Fibroblast of villous mesenchyme (primary cell): Measurements from ENCODE around the gene MTR. TPM values are rescaled to one million over a fixed set of nuclear protein-coding genes. Genes with fewer than 3 reads are reported as not detected.

Experiments
- DNase-seq: peaks from one replicate; pipeline ENCODE4 v3.0.0-alpha.2; 2010; ENCODE audit warnings: low read depth
- H3K4me3 ChIP-seq: 2 replicates; pipeline ENCODE4 v1.5.1; 2011; ENCODE audit warnings: low read depth, mild to moderate bottlenecking, low read length
- total RNA-seq: library from RNA; depleted of rRNA; stranded (reverse); fragments of >200 nt; gene quantifications from 2 replicates; pipeline ENCODE4 v1.2.3, GENCODE V29; 2012
- TF ChIP-seq, protein P1 (sequence below): IDR thresholded peaks from 2 replicates; pipeline ENCODE4 v1.5.1; 2012; ENCODE audit warnings: low read depth, mild to moderate bottlenecking, low read length; ENCODE audit not compliant: insufficient read depth

Gene MTR
- total RNA-seq, 1 donor, result 34.5 TPM

DNA sequence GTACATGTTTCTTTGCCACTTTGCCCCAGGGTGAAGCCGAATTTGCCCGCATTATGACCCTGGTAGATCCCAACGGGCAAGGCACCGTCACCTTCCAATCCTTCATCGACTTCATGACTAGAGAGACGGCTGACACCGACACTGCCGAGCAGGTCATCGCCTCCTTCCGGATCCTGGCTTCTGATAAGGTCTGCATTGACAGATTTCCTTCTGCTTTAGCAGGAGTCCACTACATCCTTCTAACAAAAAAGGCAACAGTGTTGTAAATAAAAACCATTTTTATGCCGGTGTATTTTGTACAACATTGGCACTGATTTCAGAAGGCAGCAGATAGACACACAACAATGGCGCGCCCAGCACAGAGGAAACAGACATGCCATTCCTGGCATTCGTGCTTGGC lies 34.1 kb upstream of the MTR start:
- TF ChIP-seq, protein P1, sequence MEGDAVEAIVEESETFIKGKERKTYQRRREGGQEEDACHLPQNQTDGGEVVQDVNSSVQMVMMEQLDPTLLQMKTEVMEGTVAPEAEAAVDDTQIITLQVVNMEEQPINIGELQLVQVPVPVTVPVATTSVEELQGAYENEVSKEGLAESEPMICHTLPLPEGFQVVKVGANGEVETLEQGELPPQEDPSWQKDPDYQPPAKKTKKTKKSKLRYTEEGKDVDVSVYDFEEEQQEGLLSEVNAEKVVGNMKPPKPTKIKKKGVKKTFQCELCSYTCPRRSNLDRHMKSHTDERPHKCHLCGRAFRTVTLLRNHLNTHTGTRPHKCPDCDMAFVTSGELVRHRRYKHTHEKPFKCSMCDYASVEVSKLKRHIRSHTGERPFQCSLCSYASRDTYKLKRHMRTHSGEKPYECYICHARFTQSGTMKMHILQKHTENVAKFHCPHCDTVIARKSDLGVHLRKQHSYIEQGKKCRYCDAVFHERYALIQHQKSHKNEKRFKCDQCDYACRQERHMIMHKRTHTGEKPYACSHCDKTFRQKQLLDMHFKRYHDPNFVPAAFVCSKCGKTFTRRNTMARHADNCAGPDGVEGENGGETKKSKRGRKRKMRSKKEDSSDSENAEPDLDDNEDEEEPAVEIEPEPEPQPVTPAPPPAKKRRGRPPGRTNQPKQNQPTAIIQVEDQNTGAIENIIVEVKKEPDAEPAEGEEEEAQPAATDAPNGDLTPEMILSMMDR, result no peak
- no peak for DNase-seq
- no peak overlapping the region for H3K4me3 ChIP-seq

DNA sequence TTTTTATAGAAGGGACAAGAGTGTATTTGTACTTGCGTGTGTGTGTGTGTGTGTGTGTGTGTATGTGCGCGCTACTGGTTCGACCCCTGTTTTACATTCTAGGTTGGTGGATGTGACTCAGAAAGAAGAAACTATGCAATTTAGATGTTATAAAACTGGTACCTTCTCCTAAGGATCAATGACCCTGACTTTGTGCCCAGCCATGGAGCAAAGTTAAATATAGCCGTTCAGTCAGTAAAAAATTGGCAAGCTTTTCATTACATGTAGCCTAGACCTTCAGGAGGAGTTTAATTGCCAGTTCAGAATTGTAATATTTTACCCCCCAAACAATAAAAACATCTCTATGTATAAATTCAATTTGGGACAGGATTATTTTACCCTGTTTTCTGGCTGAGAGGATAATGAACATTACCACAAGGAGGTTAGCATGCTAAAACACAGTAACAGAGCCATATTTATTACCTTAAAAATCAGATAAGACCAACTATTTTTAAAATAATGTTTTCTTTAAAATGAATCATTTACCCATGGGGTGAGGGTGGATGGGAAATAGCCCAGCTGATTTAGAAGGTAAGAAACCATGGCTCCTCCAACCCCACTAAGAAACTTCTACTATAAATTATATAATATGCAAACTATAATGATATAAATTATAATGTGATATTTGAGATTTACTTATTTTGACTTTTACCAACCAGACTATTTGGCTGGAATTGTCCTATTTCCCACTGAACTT lies 33.5 kb upstream of the MTR start:
- TF ChIP-seq, protein P1, result no peak
- H3K4me3 ChIP-seq, result no peak overlapping the region
- DNase-seq, result no peak

DNA sequence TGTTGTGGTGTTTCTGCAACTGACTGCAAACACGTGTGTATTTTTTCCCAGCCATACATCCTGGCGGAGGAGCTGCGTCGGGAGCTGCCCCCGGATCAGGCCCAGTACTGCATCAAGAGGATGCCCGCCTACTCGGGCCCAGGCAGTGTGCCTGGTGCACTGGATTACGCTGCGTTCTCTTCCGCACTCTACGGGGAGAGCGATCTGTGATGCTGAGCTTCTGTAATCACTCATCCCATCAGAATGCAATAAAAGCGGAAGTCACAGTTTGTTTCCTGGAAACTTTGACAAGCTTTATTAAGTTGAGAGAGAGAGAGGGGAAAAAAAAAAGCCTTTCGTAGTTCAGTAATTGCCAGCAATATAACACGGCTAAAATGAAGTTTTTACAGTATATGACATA lies 32.7 kb upstream of the MTR start:
- TF ChIP-seq, protein P1, result no peak
- H3K4me3 ChIP-seq, result no peak overlapping the region
- peak; percentile 11 for DNase-seq

DNA sequence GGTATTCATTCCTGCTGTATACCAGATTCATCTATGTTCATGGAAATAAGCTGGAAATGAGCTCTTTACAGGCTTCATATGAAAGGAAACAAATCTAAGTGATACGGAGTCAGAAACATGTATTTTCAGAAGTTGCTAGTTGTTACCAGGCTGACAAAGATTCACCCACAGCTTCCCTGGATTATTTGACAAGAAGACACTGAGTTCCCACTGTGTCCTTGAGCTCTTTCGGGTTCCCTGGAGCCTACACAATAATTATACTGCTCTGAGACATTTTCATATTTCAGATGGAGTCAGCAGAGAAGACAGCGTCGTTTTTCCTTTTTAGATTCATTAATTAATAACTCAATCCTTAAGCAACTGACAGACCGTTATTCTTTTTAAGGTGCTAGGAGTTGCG lies 29.3 kb upstream of the MTR start:
- TF ChIP-seq, protein P1, result no peak
- no peak for DNase-seq
- H3K4me3 ChIP-seq, result no peak overlapping the region

DNA sequence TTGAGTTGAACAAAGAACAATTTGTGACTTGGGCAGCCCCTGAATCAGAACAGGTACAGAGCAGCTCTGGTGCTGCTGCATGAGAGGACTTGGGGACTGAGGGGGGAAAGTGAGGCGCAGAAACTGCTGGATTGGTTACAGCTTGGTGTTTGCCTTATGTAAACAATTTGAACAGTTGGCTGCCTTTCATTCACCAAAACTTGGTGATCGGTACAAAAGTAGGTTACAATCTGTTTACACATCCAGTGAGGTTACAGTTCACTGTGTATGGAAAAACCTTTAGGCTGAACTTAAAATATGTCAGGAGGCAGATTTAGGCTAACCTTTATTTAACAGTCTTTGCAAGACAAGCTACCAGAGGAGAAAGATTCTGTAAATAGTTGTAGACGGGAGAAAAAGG lies 28.6 kb upstream of the MTR start:
- TF ChIP-seq, protein P1, result no peak
- no peak for DNase-seq
- H3K4me3 ChIP-seq, result no peak overlapping the region

DNA sequence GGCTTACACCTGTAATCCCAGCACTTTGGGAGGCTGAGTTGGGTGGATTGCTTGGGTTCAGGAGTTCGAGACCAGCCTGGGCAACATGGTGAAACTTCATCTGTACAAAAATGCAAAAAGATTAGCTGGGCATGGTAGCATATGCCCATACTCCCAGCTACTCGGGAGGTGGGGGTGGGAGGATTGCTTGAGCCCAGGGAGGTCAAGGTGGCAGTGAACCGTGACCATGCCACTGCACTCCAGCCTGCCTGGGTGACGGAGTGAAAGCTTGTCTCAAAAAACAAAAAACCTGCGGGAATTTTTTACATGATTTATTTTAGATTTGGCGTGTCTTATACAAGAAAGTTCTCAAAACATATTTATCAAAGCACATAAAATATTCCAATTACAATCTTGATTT lies 27.8 kb upstream of the MTR start:
- DNase-seq, result no peak
- no peak overlapping the region for H3K4me3 ChIP-seq
- TF ChIP-seq, protein P1, result no peak

DNA sequence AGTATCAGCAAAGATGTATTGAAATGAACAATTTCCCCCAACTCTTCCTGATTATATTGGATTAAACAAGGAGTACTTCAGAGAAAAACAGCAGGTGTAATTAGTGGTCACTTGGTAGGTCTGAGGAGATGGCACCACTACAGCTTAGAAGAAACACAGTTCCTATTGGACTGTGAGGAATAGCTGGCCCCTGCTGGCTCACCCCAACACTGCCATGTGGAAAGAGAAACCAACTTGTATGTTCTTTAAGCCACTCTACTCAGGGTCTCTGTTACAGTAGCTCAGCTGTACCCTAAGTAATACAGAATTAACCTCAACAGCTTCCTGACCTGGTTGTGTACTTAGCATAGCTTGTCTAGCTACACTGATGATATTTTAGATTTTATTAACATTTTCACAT lies 26.5 kb upstream of the MTR start:
- no peak overlapping the region for H3K4me3 ChIP-seq
- no peak for DNase-seq
- TF ChIP-seq, protein P1, result no peak
